NCI-H82 treated with DMSO at 0.1 percent for 48 hours (cell line): ENCODE results near the gene EBF3.

Experiments
- DNase-seq: peaks from one replicate; lab custom pipeline; 2025; ENCODE audit not compliant: unreplicated experiment; lab: John Stamatoyannopoulos, UW

The EBF3 gene

DNA sequence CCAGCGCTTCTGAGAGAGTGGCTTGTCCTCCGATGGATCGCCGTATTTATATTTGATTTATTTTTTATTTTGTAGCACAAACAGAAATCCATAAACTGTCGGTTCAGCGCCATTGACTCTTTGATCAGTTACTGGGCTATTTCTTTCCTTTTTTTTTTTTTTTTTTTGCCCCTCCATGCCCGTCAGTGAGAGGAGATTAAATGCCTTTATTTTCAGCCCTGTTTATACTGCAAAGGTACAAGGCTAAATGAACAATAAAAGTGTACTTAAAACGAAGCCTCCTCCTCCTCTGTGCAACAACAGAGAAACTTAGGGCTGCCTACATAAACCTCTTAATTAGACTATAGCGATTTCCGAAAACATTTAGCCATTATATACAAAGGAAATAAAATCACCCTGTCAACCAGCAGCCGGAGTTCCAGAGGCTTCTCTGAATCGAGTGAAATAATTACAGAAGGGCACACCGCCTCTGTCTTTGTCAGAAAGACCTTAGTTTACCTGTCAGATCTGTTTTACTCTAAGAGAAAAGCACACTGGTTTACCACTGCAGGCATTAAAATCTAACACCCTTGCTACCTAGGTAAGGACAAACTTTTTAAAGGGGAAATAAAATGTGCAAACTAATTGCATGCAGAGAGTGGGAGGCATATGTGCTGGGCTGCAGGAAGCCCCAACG is 3.5 kb downstream of the EBF3 start:
- no peak for DNase-seq

DNA sequence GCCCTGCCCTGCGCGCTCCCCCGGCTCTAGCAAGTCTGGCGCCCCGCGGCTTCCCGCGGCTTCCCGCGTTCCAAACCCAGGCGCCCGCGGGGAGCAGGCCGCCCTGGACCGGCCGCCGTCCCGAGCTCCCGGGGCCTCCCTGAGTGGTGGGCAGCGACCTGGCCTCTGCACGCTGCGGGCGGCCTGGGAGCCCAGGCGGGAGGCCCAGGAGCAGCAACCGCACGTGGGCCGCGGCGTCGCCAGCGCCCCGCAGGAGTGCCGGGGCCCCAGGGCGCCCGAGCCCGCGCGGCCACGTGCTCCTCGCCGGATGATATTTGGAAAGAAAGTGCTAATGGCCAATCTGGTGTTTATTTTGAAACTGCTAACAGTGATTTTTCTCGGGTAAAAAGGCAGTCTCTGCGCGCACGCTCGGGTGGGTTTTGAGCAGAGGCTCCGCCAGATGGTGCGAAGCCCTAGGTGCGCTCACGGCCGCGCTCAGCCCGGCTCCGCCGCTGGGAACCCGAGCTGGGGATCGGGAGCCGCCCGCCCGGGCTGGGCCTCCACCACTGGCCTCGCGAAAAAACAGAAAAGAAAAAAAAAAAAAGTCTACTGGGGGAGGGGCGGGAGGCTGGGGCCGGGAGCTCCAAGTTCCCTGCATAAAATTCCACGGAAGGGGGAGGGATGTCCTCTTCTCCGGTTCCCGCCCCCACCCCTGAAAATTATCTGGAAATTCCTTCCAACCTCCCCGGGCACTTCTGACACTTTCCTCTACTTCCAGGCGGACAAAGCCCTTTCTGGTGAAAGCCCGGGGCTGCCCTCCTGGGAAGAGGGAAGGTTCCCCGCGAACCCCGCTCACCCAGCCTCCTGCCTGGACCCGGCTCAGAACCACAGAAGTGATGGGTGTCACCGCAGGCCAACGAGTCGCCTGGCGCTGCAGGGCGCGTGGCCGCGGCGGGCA is 4.3 kb downstream of the EBF3 start:
- DNase-seq, result no peak

DNA sequence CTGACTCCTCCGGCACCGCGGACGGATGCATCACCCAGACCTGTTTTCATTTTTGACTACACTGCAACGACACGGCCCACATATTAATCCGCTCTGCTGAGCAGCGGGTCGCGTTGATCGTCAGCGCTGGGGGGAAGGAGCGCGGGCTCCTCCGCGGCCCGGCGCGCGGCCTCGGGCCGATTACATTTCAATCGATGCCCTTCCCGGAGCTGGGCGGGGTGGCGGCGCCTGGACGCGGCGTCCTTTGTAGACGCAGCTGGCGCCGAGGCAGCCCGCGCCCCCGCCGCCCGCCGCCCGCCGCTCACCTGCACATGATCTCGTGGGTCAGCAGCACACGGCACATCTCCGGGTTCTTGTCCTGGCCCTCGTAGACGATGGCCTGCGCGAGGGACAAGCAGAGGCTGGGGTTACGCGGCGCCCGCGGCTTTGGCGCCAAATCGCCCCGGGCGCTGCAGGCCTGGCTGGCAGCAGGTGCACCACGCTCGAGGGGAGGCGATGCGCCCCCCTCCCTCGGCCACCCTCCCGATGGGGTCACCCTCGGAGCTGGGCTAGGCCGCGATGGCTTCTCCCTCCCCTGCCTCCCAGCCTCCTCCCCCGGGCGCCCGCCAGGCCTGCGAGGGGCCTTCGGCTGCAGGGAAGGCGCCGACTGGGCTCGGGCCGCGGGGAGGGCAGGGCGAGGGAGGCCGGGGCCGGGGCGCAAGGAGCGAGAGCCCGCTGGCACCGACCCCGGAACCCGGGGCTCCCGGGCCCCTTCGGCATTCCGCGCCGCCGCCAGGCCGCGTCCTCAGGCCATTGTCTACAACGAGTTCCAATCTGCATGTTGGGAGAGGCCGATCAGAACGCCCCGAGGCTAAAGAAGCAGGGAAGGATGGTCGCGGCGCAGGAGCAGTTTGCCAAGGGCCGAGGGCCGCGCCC is 5.2 kb downstream of the EBF3 start:
- no peak for DNase-seq

GRCh38 chr10:129958148-129958628 is 5.9 kb downstream of the EBF3 start:
- no peak for DNase-seq

DNA sequence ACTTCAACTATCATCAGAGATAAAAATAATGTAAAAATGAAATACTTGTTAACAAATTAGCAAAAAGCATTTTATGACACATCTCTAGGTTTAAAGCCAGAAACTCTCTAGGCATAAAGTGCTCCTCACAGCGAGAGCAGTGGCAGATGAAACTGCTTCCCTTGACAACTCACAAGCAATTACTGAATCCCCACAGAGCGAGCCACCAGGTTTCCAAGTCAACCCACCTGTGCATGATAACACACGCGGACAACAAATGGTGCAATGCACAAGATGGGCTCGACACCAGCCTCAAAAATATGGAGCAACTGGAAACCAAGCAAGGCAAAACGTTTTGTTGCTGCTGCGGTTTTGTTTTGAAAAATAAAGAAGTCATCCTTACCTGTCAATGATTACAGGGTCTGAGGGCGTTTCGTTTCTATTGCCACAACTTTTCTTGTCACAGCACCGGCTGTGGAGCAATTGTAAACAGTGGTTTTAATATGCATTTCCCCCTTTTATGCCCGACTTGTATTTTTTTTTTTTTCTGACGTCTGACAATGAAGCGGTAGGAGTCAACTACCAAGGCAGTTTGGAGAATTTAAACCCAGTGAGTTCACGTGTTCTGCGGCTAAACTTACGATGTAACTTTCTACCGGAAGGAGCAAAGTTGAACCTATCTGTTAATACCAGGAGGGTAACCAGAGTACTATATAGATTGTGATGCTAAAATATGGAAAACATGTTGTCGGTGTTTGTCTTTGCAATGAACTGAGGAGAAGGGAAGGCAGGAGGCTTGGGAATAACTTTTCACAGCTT is 7.0 kb downstream of the EBF3 start:
- DNase-seq, result no peak

DNA sequence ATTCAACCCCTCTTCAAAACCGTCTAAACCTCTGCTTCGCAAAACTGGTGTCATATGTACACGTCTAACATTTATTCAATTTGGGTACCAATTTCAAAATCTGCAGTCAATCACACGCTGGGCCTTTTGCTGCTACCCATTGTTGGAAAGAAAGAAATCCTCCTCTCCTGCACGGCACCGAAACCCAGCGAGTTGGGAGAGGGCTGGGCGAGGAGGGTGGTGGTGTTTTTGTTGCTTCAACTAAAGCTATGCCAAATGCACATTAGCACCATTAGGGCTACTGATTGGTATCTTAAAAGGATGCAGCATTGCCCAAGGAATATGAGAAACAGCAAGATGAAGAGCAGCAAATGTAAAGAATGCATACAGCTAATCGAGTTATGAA is 7.8 kb downstream of the EBF3 start:
- no peak for DNase-seq

- DNase-seq, result no peak
These were observed 8.3 kb downstream of the EBF3 start for GRCh38 chr10:129955601-129956285.

GRCh38 chr10:129954492-129955315 is 9.4 kb downstream of the EBF3 start:
- DNase-seq, result no peak

- DNase-seq, result no peak
These were observed 10.7 kb downstream of the EBF3 start for GRCh38 chr10:129953119-129954051.

DNA sequence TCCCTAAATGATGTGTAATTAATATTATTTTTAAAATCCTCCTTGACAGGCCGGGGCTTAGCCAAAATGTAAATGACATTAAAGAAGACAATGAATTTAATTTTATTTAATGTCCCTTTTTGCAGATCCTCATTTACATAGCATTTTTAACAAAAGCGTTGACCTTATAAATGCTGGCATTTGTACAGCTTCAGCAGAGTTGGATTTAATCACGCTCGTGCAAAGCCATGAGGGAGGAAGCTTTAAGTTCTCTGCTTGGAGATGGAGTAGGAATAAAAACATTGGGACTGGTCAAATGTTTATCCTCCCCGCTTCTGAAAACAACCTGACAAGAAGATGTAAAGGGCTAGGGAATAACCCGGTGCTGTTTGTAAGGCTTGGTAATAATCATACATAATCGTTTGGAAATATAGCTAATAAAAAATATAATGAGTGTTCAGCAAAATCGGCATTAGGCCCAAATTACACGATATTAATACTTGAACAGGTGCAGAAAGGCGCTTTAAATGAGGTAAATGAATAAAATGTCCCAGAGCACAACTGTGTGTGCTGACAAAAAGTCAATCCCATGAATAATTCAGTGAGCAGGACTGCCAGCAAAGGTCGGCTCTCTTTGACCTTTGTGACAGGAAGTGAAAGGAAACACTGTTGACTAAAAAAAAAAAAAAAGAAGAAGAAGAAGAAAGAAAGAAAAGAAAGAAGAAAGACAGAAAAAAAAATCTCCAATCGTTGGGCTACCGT is 11.5 kb downstream of the EBF3 start:
- no peak for DNase-seq

- DNase-seq, result no peak
These were observed 12.2 kb downstream of the EBF3 start for GRCh38 chr10:129951970-129952265.

GRCh38 chr10:129951101-129951969 is 12.7 kb downstream of the EBF3 start:
- DNase-seq, result no peak

GRCh38 chr10:129950676-129951075 is 13.4 kb downstream of the EBF3 start:
- no peak for DNase-seq

GRCh38 chr10:129949891-129950291 is 14.2 kb downstream of the EBF3 start:
- no peak for DNase-seq

DNA sequence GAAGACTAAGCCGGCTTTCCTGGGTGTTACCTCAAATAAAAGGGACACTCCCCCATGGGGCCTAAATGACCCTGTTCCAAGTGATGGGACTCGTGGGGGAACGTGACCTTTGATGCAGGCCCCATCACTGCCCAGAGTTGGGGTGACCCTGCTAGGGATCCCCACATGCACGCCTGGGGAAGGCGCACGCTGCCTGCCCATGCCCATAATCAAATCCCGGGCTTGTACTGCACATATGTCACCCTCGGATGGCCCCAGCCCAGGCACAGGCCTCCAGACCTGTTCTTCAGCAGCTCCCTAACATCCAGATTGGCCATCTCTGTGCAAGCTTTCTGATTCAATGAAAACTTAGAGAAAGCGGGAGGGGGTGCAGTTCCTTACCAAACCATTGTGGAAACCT is 14.7 kb downstream of the EBF3 start:
- DNase-seq, result no peak

GRCh38 chr10:129946859-129947258 is 17.2 kb downstream of the EBF3 start:
- no peak for DNase-seq
